NK-92 (cell line): Measurements from ENCODE around the gene AKT3.

Source experiments
- DNase-seq: peaks from one replicate; lab custom pipeline; 2025; ENCODE audit not compliant: unreplicated experiment; lab: John Stamatoyannopoulos, UW

The AKT3 gene

DNA sequence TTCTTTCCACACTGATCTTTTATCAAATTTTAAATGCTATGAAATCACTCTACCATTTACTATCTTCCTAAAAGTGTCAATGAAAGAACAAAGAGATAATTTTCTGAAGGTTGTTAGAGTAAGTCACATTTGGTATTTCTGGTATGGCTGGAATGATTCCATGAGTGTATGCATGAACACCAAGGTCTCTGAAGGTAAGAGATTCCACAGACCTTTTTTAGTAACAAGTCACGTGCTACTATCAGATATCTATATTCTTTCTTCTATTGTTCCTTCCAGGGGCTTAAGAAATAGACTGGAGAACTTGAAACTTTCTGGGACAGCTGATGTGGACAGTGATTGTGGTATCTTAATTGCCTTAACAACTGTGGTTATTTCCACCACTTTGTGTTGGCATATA is 329.2 kb downstream of the AKT3 start:
- no peak for DNase-seq

DNA sequence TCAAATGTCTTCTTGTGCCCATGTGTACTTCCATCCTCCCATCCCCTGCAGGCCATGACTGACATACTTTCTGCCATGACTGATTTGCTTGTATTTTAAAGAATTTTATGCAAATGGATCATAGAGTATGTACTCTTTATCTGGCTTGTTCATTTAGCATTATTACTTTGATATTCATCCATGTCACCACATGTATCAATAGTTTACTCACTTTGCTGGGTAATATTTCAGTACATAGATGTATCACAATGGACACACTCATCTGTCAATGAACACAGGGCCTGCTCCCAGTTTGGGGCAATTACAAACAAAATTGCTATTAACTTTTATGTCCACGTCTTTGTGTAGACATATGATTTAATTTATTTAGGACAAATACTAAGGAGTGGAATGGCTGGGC is 335.1 kb downstream of the AKT3 start:
- DNase-seq = no peak

DNA sequence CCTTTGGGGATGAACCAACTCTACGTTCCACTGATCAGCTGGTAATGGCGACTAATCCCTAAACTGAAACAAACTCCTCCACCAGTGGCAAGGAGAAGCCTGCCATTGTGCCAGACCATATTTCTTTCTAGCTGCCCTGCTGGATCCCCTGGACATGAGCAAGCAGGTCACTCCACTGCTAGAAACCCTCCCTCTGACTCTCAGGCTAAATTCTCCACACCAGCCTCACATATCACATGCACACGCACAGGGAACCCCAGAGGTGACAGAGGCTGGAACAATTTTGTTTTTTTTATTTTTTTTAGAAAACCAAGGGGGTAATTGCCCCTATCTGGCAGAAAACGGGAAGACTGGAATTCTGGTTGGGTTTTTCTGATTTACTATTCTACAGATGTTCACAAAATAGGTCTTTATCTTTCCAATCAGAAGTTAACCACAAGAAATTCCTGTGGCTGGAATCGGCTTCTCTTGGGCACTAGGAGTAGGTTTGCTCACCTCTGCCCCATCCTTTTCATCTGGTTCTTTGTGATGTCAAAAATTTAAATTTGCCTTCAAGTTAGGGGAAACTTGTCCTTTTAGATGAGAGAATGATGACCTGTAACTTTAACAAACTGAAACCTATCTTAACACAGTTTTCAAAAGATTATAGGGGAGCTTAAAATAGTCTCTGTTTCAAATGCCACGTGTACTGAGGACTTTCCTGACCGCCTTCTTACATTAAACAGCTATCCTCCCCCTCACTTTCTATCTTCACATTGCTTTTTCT is 336.1 kb downstream of the AKT3 start:
- DNase-seq = no peak

DNA sequence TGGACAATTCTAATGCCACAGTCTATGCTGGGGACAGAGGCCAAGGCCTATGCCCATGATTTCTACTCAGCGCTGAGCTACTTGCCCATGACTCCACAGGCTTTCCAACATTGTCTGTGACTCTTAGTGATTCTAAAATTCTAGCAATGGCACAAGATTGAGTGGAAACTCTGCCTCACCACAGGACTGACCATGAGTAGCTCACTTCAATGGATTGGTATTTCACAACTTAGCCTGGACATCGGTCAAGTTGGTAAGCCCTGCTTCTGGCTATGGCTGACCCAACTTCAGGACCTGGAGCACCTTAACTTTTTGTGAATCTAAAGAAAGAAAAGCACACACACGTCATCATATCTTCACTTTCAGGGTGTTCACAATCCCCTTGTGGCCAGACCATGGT is 339.1 kb downstream of the AKT3 start:
- no peak for DNase-seq

DNA sequence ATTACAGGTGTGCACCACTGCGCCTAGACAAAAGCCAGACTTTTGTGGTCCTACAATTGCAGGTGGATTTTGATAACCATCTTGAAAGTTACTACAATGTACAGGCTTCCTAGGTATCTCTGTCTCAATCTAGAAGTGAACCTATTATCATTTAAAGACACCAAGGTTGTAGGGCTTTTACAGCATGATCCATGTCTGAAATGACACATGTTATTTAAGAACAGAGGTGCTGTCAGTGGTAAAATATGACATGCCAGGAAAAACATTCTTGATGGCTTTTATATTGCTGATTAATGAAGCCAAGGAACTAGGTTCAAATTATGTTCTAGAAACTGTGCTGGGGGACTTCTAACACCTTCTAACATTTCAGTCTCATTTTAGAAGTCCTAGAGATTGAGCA is 341.1 kb downstream of the AKT3 start:
- no peak for DNase-seq

DNA sequence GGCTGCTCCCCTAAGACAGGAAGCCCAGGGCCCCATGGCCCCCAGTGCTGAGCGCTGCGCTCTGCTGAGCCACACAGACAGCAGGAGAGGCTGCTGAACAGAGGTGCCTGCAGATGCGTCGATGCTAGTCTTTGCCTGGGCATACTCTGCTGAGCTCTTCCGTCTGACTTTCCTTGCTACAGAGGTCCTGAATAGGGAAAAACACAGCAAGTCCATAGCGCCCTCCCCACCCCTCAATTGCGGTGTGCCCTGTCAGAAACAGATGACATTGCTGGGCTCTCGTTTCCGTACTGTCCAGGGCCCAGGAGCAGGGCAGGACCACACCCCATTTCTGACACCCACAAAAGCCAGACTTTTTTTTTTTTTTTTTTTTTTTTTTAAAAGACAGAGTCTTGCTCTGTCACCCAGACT is 341.7 kb downstream of the AKT3 start:
- no peak for DNase-seq

DNA sequence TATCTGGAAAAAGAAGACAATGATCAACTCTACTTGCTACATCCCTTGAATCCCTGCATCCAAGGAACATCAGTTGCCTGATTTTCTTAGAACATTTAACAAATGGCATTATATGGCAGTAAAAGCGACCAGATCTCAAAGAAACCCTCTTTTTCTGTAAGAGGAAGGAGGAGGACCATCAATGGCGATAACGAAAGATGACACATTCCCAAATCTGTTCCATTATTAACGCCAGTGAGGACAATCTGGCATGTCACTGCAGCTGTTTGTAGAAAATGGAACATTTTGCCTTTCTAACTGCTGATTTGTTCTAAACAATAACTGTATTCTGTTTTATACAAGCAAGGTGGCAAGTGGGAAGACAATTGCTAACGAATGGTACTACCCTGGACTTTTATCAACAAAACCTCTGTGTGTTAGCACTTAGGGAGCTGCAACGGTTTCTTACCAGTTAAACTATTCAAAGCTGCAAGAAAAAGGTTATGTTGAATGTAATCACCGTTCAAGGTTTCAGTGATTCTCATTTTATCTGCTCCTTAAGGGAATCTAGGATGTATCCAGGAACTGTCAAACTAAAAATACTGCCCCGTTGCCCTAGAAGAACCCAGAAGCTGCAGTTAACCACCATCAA is 342.3 kb downstream of the AKT3 start:
- no peak for DNase-seq

DNA sequence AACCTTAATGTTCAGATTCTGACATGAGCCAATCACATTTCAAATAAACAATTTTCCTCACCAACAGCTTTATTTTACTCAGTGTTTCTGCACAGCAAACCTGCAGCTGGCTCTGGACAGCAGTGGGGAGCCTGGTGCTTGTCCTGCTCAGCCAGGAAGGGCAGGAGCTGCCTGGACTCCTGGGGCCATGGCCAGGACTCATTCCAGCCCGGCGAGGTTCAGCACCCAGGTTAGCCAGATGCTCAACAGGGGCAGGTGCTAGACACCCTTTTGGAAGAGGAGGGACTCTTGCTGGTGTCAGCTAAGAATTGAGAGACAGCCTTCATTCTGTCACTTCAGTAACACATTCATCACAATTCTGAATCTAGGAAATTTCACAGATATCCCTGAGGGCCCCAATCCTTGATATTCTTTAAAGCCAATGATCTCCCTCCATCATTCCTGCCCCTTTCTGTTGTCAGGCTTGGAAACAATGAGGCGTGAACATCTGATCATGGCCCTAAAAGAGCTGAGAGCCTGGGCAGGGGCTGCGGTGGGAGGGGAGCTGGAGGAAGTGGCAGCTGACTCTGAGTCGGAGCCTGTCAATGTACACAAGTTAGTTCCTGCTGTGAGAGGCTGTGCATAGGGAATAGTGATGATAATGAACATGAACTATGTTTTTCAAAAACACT is 342.9 kb downstream of the AKT3 start:
- no peak for DNase-seq

DNA sequence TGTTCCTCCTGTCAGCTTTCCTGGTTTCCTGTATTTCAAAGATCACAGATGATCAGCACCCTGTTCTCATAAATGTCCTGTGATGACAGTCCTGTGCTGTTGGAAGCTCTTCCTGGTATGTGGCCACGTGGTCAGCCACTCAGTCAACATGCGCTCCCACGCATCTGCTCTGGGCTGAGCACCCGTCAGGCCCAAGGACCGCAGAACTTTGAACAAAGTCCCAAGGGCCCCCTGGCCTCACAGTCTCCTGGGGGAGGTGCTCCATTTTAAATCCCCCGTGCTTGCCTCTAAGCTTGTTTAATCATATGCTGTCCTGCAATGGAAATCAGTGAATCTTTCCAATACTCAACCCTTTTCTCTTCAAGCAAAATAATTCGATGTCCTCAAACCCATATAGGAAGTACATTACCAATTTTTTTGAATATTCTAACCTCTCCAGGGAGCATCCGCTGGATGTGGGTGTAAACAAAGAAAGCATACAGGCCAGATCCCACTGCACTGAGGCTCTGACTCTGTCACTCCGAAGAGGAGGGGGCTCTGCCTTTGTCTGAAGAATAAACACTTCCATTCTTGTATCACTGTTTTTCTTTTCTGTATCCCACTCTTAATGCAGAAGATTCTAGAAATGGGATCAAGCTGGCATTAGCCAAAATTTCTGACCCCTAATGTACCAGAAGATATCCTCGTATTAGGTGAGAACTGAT is 343.9 kb downstream of the AKT3 start:
- no peak for DNase-seq

DNA sequence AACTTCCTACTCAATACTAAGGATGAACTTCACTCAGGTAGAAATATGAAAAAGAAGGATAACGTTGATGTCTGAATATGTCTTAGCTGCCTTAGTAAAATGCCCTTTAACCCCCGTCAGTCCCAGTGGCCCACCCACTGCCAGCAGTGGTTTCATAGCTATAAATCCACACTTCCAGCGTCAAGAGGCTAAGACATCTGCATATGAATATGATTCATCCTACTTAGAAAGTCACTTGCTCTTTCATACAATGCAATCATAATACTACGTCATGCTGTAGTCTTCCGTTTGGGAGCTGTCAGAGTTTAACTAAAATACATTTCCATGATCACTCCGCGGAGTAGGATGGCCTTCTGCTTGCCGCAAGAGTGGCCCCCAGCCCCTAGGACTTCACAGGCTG is 346.9 kb downstream of the AKT3 start:
- DNase-seq = no peak

DNA sequence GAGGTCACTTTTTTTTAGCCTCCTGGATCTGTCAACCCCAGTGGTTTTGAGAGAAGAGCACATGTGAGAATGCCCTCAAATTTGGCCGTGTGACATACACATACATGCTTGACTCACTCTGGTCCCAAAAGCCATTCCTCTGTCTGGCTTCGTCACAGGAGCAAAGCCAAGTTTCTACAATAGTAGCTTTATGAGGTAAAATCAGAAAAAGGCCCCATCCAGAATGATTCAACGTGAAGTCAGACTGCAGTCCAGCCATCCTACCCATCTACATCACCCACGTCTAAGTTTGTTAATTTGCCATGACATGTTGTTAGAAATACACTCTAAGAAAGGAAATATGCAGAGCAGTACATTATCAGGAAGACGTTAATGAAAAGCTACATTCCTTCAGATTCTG is 349.0 kb downstream of the AKT3 start:
- no peak for DNase-seq

DNA sequence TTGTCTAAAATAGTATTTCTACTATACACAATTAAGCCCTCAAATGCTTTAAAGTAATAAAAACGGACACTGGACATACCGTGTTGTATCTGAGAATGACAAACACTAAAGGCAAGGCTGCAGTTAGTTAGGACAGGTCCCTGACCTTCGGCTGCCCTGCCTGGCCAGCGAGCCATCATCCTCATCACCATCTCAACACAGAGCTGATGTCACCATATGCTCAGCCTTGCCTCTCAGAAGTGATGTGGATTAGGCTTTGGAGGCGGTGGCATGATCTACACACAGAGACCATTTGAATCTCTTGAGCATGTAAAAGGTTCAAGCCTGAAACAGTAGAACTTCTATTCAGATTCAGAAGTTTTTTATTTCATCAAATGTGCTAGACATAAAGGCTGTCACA is 349.5 kb downstream of the AKT3 start:
- DNase-seq = no peak

DNA sequence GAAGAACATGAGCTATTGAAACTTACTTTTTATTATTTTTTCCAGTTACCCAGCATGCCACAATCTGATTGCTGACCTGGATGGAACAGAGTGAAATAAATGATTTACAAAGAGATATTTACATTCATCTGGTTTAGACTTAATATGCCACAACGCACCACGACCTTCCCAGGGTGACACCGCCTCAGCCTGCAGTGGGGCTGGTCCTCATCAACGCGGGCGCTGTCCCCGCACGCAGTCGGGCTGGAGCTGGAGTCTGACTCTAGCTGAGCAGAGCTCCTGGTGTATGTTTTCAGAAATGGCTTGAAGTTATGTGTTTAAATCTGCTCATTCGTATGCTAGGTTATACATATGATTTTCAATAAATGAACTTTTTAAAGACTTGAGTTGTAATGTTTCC is 350.3 kb downstream of the AKT3 start:
- no peak for DNase-seq

DNA sequence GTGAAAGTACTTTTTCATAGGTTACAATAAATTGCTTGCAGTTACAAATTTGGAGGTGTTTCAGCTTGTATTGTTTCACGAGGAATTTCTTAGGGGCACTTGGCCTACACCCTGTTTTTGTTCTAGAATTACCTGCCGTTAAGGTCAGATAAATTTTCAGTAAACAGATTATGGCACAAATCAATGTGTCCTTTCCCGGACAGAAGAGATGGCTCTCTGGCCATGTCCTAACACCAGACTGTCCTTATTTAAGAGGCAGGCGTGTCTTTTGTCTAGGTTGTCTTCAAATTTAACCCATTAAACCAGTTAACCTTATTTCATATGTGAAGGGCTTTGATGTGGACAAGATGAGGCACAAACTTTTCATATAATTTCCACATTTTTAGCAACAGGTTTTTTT is 350.8 kb downstream of the AKT3 start:
- DNase-seq = no peak

DNA sequence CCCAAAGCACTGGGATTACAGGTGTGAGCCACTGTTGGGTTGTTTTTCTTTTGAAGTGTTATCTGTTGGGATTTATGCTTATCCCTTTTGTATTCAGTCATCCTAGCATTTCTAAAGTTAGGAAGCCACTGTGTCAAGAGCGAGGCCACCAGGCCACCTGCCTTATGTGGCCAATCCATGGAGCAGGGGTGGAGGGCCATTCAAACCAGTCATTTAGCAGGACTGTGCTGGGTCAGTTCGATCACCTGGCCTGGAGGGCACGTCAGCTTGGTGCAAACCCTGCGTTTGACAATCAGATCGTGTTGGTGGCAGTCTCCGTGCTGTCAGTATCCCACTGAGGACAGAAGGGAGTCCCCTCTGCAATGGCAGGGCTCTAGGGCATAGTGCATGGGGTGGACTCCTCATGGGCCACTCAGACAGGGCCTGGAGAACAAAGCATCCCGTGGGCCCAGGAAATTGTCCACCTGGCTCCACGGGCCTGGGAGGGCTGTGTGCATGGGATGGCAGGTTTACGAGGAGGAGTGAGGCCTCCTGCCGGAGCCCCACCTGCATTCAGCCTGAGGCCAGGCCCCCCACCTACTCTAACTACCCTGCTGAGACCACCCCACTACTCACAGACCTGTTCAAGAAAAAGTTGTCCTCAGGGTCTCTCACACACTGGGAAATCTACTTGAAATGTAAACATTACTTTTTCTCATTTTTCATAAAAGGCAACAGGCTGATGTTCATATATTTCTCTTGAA is 351.9 kb downstream of the AKT3 start:
- no peak for DNase-seq

DNA sequence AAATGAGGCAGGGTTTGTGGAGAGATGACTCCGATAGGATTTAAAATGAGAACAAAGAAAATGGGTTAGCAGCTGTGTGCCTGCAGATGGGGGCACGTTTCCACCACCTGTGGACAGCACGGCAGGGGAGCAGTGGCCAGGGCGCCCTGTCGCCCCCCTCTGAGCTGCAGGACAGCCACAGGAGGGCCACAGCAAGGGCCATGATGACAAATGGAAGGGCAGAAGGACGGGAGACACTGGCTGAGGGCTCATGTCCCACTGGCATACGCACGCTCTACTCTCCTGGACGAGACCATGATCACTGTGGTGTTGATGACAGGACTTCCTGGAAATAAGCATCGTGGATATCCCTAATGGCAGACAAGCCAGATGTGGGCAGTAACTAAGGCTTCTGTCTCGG is 353.2 kb downstream of the AKT3 start:
- no peak for DNase-seq

DNA sequence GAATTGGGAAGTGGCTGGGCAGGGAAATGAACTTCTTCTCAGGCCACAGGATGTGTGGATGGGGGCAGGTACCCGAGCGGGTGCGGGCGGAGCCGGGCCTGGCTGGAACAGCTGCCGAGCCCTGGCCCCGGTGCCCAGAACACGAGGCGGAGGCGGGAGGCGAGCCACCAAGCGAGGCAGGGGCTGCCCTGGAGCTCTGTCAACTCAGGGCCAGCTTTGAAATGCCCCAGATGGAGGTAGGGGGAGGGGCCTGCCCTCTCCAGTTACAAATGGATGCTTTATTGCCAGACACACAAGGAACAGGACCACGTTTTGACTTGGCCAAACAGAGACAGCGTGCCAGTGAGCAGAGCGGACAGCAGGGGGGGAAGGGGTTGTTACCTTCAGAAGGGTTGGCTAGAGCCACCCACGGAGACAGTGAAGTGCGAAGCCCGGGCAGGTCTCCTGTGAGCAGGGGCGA is 353.8 kb downstream of the AKT3 start:
- no peak for DNase-seq

DNA sequence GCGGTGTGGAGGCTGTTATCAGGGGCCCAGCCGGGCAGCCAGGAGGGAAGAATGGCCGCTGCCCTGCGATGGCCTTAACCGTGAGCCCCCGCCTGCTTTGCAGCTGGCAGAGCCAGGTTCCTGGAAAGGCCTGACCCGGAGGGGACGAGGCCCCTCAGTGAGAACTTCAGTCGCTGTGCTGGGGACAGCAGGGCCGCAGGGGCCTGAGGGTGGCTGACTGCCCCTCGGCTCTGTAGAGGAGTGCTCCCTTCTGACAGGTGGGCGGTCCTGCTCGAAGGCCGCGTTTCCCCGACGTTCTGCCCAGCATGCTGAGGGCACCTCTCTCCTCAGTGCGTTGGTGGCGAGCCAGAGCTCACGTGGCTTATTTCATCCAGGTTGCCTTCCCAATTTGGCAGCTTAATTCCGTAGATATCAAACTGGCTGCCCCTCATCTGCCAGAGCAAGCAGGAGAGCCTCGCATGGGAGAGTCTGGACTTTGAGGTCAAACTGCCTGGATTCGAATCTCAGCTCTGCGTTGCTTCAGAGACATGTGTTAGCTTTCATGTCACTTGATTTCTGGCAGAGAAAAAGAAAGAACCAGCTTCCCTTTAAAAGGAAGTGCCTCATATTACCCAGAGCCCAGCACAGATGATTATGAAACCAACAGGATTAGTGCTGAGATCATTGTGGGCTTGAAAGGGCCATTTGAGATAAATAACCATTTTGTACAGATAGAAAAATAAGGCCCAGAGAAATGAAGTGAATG is 354.4 kb downstream of the AKT3 start:
- DNase-seq = no peak

DNA sequence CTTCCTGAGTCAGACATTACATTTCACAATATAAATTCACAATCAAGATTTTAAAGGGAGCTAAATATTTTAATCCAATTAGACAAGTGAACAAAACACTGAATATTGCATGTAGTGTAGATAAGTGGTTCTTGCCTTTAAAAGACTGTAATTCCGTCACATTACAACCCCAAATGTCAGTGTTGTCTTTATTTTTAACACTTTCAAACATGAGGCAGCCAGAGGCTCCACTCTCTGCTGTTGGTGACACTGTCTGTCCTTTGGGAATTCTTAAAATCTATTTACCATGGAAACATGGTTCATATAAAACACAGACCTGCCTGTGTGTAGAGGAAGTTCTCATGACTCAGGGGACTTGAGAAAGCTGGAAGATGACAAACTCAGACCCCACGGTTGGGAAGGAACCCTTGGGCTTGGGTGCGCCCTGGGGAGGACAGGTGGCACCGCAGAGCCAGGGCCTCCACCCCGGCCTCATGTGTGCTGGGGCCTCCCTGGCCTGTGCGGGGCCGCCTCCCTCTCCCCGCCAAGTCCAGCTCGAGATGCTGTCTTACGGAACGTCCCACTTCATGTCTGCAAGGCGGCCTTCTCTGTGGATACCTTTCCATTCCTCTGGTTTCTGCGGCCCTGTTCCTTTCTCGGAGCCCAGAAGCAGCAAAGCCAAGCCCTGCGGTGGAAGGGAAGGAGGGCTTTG is 355.2 kb downstream of the AKT3 start:
- DNase-seq = no peak
